Measurements from ENCODE around the gene NBAS. TPM values are rescaled to one million over a fixed set of nuclear protein-coding genes. Genes with fewer than 3 reads are reported as not detected.

Gene NBAS
- total and polyA plus RNA-seq, 9 of the 15 experiments (the other 6 are each of a cell fraction or from before 2014, with no cell fraction given), result 15.3 to 94.4 (median 69.9) TPM

- TF ChIP-seq REST (IDR thresholded peaks at IDR 0.05; ENCODE audit: borderline replicate concordance) (no peak), REST (CRISPR knock-in tag; IDR thresholded peaks at IDR 0.05; ENCODE audit: low read depth) (peak; percentile 58; the same call in 1 of the 2 replicates), MAFG (tag; conservative IDR thresholded peaks at IDR 0.05) (no peak), SRF (CRISPR knock-in tag; IDR thresholded peaks at IDR 0.05) (no peak), LARP7 (IDR thresholded peaks at IDR 0.05) (no peak), MAFK (IDR thresholded peaks at IDR 0.05; ENCODE audit: low read length) (peak; percentile 11; the same call in 1 of the 2 replicates), EGR1 (conservative IDR thresholded peaks at IDR 0.05) (no peak), PATZ1 (CRISPR knock-in tag; IDR thresholded peaks at IDR 0.05; ENCODE audit: borderline replicate concordance) (no peak), SRSF9 (IDR thresholded peaks at IDR 0.05; ENCODE audit: borderline replicate concordance, low read depth, low read length) (no peak), RREB1 (CRISPR knock-in tag; IDR thresholded peaks at IDR 0.05) (no peak), STAG1 (CRISPR knock-in tag; IDR thresholded peaks at IDR 0.05; ENCODE audit: borderline replicate concordance) (no peak), NR4A1 (CRISPR knock-in tag; IDR thresholded peaks at IDR 0.05) (no peak), NR4A1 (tag; IDR thresholded peaks at IDR 0.05) (no peak)
Observed at GRCh38 chr2:15560988-15561573, at the start of gene NBAS (continued).

Data from K562 (cell line).